Middle frontal gyrus (tissue), 1 donor: ENCODE measurements around the gene CBLN3.

Experiments
- DNase-seq: peaks from one replicate; pipeline ENCODE4 v3.0.0-alpha.2; 2015; ENCODE audit warnings: low spot score; ENCODE audit errors: extremely low spot score

CBLN3 gene

DNA sequence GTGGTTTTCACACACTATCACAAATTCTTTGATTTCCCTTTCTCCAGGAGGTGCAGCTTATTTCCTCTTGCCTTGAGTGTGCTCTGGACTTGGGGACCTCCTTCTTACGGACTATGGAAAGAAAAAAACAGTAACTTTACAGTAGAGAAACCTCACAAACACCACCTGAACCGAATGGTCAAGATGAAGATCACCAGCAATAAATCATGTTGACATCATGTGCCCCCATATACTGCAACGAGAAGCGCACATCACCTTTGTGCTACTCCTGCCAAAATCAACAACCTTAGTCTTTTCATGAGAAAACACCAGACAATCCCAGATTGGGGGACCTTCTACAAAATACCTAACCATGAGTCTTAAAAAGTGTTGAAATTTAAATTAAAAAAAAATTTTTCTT is 43.9 kb downstream of the CBLN3 start:
- DNase-seq, result no peak

DNA sequence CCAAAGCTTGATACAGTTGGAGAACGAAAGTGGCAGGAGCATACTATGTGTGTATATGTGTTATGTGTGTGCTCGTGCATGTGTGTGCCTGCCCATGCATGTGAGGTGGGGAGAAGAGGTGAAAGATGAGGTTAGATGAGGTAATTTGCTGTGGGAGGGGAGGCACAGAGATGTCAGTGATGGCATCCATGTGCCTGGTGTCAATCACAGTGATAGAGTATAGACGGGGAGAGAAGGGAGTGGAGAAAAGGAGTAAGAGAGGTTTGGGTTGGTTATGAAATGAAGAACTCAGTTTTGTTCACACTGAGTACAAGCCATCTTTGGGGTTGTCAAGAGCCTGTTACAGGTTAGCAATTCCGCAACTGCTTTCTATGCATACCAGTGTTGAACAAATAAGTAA is 45.3 kb downstream of the CBLN3 start:
- no peak for DNase-seq

DNA sequence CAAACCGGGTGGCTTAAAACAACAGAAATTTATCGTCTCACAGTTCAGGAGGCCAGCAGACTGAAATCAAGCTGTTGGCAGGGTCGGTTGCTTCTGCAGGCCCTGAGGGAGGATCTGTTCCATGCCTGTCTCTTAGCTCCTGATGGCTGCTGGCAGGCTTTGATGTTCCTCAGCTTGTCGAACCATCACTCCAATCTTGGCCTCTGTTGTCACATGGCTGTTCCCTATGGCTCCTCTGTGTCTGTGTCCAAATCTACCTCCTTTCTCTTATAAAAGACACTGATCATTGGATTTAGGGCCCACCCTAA is 47.5 kb downstream of the CBLN3 start:
- no peak for DNase-seq

DNA sequence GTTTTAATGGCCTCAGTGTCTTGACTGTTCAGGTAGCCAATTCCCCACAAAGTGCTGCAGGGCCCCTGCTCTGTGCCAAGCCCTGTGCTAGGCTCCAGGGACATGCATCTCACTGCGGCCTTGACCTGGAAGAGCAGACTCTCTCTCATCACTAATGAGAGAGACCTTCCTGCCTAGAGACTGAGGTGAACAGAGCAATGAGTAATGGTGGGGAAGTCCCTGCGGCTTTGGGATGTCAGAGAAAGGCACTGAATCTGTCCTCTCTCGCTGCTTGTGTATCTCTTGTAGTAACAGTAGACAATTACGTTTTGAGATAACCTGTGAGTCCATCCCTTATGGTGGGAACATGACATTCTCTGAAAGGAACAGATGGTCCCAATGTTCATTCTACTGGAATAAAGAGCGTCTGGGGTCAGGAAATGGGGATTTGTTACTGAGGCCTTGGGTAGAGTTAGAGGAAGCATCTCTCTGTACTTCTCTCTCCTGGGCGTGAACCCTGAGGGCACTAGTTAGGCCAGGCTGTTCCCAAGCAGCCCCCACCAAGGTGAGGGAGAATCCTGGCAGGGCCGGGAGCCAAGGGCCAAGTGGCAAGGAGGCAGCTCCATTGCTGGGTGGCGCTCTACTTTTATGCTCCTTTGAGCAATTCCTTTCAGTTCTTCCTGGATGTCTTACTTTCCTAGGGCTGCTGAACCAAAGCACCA is 48.0 kb downstream of the CBLN3 start:
- DNase-seq, result no peak

DNA sequence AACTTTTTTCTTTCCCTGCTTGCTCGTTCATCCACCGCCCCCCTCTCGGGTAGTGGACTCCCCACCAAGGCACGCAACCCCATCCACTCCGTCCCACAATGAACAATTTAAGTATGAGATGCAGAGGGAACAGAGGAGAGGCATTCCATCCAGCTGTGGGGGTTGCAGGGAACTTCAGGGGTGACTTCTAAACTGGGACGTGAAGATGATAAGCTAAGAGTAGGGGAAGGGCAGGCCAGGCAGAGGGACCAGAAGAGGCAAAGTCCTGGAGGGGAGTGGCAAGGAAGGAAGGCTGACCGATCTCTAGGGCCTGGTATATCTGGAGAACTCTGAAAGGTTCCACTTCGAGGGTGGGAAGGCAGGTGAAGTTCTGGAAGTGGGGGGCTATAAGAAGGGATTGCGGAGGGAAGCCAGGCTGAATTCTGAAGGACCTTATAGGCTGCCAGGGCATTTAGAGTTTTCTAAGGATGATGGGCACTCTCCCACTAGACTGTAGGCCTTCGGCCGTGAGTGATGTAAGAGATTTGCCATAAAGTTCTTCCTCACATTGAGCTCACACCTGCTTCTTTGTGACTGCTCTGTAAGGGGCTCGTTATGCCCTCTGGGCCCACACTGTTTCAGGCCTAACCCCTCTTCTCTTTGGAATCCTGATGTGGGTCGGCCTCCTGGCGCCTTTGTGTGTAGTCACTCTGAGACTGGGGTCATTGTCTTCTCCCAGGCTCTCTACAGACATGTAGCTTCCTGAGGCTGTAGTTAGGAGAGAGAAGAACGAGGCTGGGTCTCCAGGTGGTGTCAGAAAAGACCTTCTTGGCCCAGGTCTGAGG is 49.3 kb downstream of the CBLN3 start:
- DNase-seq, result no peak

DNA sequence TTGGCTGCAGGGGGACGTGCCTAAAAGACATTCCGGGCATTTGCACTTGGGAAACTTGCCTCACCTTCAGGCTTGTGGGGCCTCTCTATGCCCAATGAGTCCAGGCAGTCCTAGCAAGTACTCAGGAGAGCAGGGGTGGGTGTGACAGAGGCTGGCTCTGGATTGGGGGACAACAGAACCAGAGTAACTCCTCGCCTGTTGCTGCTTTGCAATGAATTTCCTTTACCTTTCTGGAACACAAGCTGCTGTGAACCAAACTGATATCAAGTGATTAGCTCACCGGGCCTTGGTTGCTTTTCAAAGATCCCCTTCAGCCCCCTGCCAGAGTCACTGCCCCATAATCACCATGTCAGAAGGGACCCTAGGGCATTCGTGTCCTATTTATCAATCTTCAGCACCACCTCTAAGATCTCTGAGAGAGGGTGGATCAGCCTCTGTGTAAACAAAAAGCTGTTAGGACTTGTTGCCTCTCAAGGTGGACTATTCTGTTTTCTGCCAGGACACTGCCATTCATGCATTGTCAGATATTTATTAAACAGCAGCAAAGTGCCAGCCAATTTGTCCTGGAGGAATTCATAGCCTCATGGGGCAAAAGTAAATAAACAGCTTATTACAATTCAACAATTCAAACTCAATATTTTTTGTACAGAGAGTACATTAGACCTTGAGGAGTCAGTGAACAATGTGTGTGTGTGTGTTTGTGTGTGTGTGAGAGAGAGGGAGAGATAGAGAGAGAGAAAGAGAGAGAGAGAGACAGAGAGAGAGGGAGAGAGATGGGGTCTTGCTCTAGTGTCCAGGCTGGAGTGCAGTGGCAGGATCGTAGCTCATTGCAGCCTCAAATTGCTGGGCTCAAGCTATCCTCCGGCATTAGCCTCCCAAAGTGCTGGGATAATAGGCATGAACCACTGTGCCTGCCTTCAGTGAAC is 50.2 kb downstream of the CBLN3 start:
- no peak for DNase-seq

DNA sequence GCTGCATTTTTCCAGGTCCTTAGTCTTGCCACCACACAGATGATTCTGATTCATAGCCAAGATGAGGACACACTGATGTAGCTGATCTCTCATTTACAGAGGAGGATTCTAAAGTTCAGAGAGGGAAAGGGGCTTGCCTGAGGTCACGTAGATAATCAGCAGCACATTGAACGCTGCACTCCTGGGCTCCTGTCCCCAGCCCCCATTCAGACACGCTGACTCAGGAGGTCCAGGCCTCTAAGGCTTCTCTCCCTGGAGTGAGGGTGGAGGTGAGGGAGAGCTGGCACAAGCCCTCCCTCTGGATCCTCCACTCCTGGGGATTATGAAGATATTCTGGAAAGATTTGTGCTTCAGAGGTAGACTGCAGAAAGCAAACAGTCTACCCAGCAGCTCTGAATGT is 51.1 kb downstream of the CBLN3 start:
- DNase-seq, result no peak

DNA sequence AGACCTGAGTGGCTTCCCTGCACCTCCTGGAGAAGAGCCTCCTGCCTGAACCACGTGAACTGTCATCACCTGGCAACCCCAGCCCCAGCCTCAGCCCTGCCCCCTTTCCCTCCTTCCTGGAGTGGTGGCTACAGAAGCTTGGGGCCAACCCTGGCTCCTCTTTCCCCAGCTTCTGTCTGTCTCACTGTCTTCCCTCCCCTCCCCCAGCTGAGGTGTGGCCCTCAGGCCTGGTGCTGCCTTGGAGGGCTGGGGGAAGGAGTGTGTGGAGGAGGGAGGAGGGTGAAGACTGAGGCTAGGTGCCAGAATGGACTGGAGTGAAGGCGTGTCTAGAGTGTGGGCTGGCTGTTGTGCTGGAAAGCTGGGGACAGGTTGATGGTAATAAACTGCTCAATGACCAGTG is 51.8 kb downstream of the CBLN3 start:
- DNase-seq, result no peak

DNA sequence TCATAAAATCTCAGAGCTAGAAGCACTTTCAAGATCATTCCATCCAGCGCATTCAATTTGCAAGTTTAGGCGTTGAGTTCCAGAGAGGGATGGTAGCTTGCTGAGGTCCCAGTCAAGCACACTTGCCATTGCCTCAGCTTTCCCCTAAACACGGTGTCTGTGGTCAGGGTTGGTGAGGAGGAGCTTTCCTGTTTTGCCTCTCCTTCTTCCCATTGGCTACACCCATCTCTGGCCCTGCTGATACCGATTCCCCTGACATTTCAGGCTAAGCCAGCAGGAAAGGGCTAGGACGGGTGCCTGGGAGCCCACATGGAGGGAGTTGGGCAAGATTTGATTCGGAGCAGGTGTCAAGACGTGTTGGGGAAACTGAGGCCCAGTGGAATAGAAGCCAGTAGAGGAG is 52.3 kb downstream of the CBLN3 start:
- DNase-seq, result no peak
